Stomach (tissue), 4 donors: ENCODE measurements around the gene GRIA1.

ENCODE experiments used
- POLR2A ChIP-seq, 4 donors: fragments of 450-650 bp; IDR thresholded peaks; one replicate each; pipeline ENCODE4 v1.6.1; 2016; ENCODE audit warnings: antibody characterized with exemption in 4 of 4, control low read depth in 2 of 4, mild to moderate bottlenecking in 1 of 4, moderate library complexity in 1 of 4
- TF ChIP-seq, protein P1 (sequence below), 7 experiments: fragments of 450-650 bp in 4 of 7; fragments of 200-600 bp in 3 of 7; sonication (generic) in 3 of 7; IDR thresholded peaks; one replicate each; pipeline ENCODE4 v1.5.1; 2016 to 2019; ENCODE audit warnings: antibody characterized with exemption in 7 of 7, control low read depth in 2 of 7, mild to moderate bottlenecking in 1 of 7

DNA sequence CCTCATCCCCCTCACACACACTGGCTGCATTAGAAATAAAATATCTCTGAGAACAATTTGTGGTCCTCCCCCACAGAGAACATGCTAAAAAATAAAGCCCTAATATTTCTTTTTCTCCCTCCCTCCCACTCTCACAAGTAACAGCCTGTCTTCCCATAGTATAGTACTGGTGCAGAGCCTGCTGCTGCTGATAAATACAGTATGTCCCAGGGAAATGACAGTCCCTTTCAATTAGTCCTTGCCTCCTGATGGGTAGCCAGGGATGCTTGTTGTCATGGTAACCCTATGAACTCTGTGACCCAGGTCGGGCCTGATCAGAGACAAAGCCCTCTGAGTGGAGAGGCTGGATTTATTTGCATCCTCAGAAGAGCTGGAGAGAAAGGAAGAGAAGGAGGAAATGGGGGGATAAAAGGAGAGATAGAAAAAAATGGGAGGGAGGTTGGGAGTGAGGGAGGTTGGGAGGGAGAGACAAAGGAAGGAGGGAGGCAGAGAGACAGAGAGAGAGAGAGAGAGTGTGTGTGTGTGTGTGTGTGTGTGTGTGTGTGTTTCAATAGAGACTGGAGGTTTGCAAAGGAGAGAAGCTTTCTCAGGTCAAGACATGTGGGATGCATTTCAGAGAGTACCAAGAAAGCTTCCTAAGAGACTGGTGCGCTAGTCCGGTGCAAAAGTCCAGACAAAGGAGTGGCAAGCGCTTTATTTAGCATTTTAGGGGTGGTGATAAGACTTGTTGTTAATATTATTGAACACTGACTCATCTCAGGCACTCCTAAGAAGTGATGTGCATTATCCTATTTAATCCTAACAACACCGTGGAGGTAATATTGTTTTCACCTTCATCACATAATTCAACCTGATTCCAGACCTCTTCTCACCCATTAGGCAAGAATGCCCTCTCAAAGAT, 287.5 kb downstream of the GRIA1 start:
- TF ChIP-seq, protein P1, sequence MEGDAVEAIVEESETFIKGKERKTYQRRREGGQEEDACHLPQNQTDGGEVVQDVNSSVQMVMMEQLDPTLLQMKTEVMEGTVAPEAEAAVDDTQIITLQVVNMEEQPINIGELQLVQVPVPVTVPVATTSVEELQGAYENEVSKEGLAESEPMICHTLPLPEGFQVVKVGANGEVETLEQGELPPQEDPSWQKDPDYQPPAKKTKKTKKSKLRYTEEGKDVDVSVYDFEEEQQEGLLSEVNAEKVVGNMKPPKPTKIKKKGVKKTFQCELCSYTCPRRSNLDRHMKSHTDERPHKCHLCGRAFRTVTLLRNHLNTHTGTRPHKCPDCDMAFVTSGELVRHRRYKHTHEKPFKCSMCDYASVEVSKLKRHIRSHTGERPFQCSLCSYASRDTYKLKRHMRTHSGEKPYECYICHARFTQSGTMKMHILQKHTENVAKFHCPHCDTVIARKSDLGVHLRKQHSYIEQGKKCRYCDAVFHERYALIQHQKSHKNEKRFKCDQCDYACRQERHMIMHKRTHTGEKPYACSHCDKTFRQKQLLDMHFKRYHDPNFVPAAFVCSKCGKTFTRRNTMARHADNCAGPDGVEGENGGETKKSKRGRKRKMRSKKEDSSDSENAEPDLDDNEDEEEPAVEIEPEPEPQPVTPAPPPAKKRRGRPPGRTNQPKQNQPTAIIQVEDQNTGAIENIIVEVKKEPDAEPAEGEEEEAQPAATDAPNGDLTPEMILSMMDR (IDR thresholded peaks at IDR 0.05), result no peak
- TF ChIP-seq POLR2A (IDR thresholded peaks at IDR 0.05), result no peak
